Measurements from ENCODE around the gene IARS1.

- TF ChIP-seq ESRRA (CRISPR knock-in tag; IDR thresholded peaks at IDR 0.05; ENCODE audit: low read depth), result no peak
- TF ChIP-seq ZFP36 (IDR thresholded peaks at IDR 0.05; ENCODE audit: borderline replicate concordance, low read depth, low read length, partially characterized antibody), result no peak
- TF ChIP-seq ELF1 (CRISPR knock-in tag; IDR thresholded peaks at IDR 0.05), result no peak
These were observed 22.0 kb upstream of the IARS1 start for GRCh38 chr9:92315456-92315855.
